ENCODE measurements around the gene MAP3K3. TPM values are rescaled to one million over a fixed set of nuclear protein-coding genes. Genes with fewer than 3 reads are reported as not detected.
A peak's percentile ranks its signal among the peaks of the same experiment; 100 is the strongest.
"Not testable (repeated sequence)": the region's sequence is repeated elsewhere in the genome, so short reads cannot be mapped to it uniquely, and the experiment has no call there.

MAP3K3 gene
- total RNA-seq, 1 donor from 2014 or later = 54.6 TPM

DNA sequence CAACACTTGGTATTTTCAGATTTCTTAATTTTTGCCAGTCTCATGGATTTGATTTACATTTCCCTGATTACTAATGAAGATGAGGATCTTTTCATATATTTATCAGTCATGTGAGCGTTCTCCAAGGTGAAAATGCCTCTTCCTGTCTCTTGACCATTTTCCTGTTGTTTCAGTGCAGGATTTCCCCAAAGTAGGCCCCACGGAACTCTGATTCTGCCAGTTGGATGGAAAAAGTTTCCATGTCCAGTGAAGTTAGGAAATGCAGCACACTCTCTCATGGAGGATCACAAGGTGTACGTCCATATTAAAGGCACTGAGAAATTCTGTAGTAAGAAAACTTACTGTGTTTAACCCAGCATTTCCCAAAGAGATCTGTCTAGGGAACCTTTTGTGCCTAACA is 94.2 kb downstream of the MAP3K3 start:
- Mint-ChIP-seq H3K4me3 (ENCODE audit: unreplicated experiment) (no peak overlapping the region), H3K36me3 (ENCODE audit: unreplicated experiment) (no peaks in the 10 kb centered on the region), H3K9me3 (ENCODE audit: unreplicated experiment) (no peaks in the 10 kb centered on the region), H3K27me3 (ENCODE audit: unreplicated experiment) (no peaks in the 10 kb centered on the region), H3K4me1 (ENCODE audit: low read depth, unreplicated experiment) (no peaks in the 10 kb centered on the region), H3K27ac (ENCODE audit: unreplicated experiment) (peak overlapping the region; percentile 76)
- TF ChIP-seq, protein P1, sequence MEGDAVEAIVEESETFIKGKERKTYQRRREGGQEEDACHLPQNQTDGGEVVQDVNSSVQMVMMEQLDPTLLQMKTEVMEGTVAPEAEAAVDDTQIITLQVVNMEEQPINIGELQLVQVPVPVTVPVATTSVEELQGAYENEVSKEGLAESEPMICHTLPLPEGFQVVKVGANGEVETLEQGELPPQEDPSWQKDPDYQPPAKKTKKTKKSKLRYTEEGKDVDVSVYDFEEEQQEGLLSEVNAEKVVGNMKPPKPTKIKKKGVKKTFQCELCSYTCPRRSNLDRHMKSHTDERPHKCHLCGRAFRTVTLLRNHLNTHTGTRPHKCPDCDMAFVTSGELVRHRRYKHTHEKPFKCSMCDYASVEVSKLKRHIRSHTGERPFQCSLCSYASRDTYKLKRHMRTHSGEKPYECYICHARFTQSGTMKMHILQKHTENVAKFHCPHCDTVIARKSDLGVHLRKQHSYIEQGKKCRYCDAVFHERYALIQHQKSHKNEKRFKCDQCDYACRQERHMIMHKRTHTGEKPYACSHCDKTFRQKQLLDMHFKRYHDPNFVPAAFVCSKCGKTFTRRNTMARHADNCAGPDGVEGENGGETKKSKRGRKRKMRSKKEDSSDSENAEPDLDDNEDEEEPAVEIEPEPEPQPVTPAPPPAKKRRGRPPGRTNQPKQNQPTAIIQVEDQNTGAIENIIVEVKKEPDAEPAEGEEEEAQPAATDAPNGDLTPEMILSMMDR (IDR thresholded peaks at IDR 0.05; ENCODE audit: partially characterized antibody, unreplicated experiment) = no peak
- no peak for DNase-seq

- Mint-ChIP-seq H3K36me3 (ENCODE audit: unreplicated experiment) (no peaks in the 10 kb centered on the region), H3K27ac (ENCODE audit: unreplicated experiment) (no peak overlapping the region), H3K27me3 (ENCODE audit: unreplicated experiment) (no peaks in the 10 kb centered on the region), H3K4me3 (ENCODE audit: unreplicated experiment) (no peak overlapping the region), H3K4me1 (ENCODE audit: low read depth, unreplicated experiment) (no peaks in the 10 kb centered on the region), H3K9me3 (ENCODE audit: unreplicated experiment) (no peaks in the 10 kb centered on the region)
- DNase-seq = no peak
- TF ChIP-seq, protein P1 (IDR thresholded peaks at IDR 0.05; ENCODE audit: partially characterized antibody, unreplicated experiment) = no peak
Observed at GRCh38 chr17:63718988-63719387, 96.8 kb downstream of the MAP3K3 start.

GRCh38 chr17:63720194-63720593 is 98.0 kb downstream of the MAP3K3 start:
- H3K27ac Mint-ChIP-seq (ENCODE audit: unreplicated experiment); H3K27me3 Mint-ChIP-seq (ENCODE audit: unreplicated experiment); DNase-seq; H3K4me3 Mint-ChIP-seq (ENCODE audit: unreplicated experiment); H3K9me3 Mint-ChIP-seq (ENCODE audit: unreplicated experiment); H3K4me1 Mint-ChIP-seq (ENCODE audit: low read depth, unreplicated experiment); H3K36me3 Mint-ChIP-seq (ENCODE audit: unreplicated experiment): not testable (repeated sequence)

DNA sequence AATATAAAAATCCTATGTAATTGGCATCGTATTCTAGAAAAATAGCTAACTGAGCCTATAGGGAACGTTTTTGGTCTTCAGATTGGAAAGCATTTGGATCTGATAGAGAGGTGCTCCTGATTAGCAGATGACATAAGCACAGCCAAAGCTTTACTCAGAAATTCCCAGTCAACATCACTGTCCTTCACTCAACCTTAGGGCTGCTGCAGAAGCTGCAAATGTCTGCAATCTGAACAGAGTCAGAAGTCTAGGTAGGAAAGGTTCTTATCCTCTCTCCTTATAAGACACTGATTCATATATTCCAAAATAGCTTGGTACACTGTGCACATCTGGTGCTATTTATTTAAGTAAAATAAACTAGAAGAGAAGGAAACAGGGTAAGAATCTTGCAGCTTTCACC is 100.2 kb downstream of the MAP3K3 start:
- no peak overlapping the region for H3K27ac Mint-ChIP-seq (ENCODE audit: unreplicated experiment)
- H3K4me3 Mint-ChIP-seq (ENCODE audit: unreplicated experiment) = no peak overlapping the region
- H3K27me3 Mint-ChIP-seq (ENCODE audit: unreplicated experiment) = no peaks in the 10 kb centered on the region
- TF ChIP-seq, protein P1 (IDR thresholded peaks at IDR 0.05; ENCODE audit: partially characterized antibody, unreplicated experiment) = no peak
- H3K9me3 Mint-ChIP-seq (ENCODE audit: unreplicated experiment) = no peaks in the 10 kb centered on the region
- DNase-seq = no peak
- no peaks in the 10 kb centered on the region for H3K4me1 Mint-ChIP-seq (ENCODE audit: low read depth, unreplicated experiment)
- H3K36me3 Mint-ChIP-seq (ENCODE audit: unreplicated experiment) = no peaks in the 10 kb centered on the region

- TF ChIP-seq, protein P1 (IDR thresholded peaks at IDR 0.05; ENCODE audit: partially characterized antibody, unreplicated experiment) = no peak
- Mint-ChIP-seq H3K27me3 (ENCODE audit: unreplicated experiment) (no peaks in the 10 kb centered on the region), H3K27ac (ENCODE audit: unreplicated experiment) (no peak overlapping the region), H3K4me1 (ENCODE audit: low read depth, unreplicated experiment) (peaks cover 3% of the 10 kb centered on the region), H3K36me3 (ENCODE audit: unreplicated experiment) (no peaks in the 10 kb centered on the region), H3K9me3 (ENCODE audit: unreplicated experiment) (no peaks in the 10 kb centered on the region), H3K4me3 (ENCODE audit: unreplicated experiment) (no peak overlapping the region)
- DNase-seq = no peak
Observed at GRCh38 chr17:63735691-63736090, 113.5 kb downstream of the MAP3K3 start.
